Adrenal gland (tissue), 12 donors: Measurements from ENCODE around the gene PRICKLE2. TPM values are rescaled to one million over a fixed set of nuclear protein-coding genes. Genes with fewer than 3 reads are reported as not detected.
A peak's percentile ranks its signal among the peaks of the same experiment; 100 is the strongest.

Experiments
- DNase-seq, 7 donors: peaks; one replicate each; pipeline ENCODE4 v3.0.0-alpha.2; 2019 to 2020
- H3K27ac ChIP-seq, 5 donors: fragments of 200-600 bp; sonication (generic) in 4 of 5; 1 replicate in 3 of 5; 2 replicates in 2 of 5; pipeline versions ENCODE4 v1.5.1 to v1.8.0; 2016 to 2020; ENCODE audit warnings: mild to moderate bottlenecking in 1 of 5
- H3K27me3 ChIP-seq: fragments of 200-600 bp; 2 replicates; pipeline ENCODE4 v1.8.0; 2021
- H3K36me3 ChIP-seq, 2 donors: fragments of 200-600 bp; replicated peaks in 1 of 2; 1 replicate in 1 of 2; 2 replicates in 1 of 2; pipeline versions ENCODE4 v1.5.1 to v1.8.0; 2018 to 2022
- H3K4me1 ChIP-seq, 2 donors: fragments of 200-600 bp; replicated peaks in 1 of 2; 1 replicate in 1 of 2; 2 replicates in 1 of 2; pipeline versions ENCODE4 v1.5.1 to v1.8.0; 2018 to 2021
- H3K4me3 ChIP-seq, 4 donors: fragments of 200-600 bp; sonication (generic) in 3 of 4; one replicate each; pipeline ENCODE4 v1.5.1; 2016 to 2018
- H3K9me3 ChIP-seq, 3 donors: fragments of 200-600 bp; sonication (generic) in 1 of 3; replicated peaks in 1 of 3; 1 replicate in 2 of 3; 2 replicates in 1 of 3; pipeline versions ENCODE4 v1.5.1 to v1.8.0; 2016 to 2021
- CTCF ChIP-seq, 6 experiments: fragments of 450-650 bp in 4 of 6; fragments of 200-600 bp in 2 of 6; sonication (generic) in 1 of 6; IDR thresholded peaks; 1 replicate in 5 of 6; 2 replicates in 1 of 6; pipeline versions ENCODE4 v1.5.1 to v1.8.0; 2016 to 2021; ENCODE audit warnings: antibody characterized with exemption in 6 of 6, mild to moderate bottlenecking in 2 of 6, moderate library complexity in 1 of 6
- POLR2A ChIP-seq, 2 donors: fragments of 450-650 bp; IDR thresholded peaks; one replicate each; pipeline ENCODE4 v1.6.1; 2017; ENCODE audit warnings: antibody characterized with exemption in 2 of 2, mild to moderate bottlenecking in 2 of 2, moderate library complexity in 1 of 2
- whole genome bisulfite sequencing, 4 donors: extraction: QIAGEN DNeasy Blood & Tissue Kit in 2 of 4; methylation state at CpG; one replicate each; pipeline versions ENCODE4 v1.1.5 to v1.1.7; 2013 to 2017; 5-methylcytosine and 5-hydroxymethylcytosine counted together
- intact Hi-C, 2 donors: fragments of 100-400 bp; cut with DNase I; formaldehyde crosslinking; loops; one replicate each; pipeline versions ENCODE4 v1.14.1 to v1.15.0; 2022 to 2023
- polyA plus RNA-seq, 3 donors: library from polyadenylated mRNA; stranded (reverse); fragments of 200-250 nt in 2 of 3; fragments of 350-450 nt in 1 of 3; fragmentation: Illumina TruSeq in 1 of 3; extraction: RNeasy Lipid Tissue Mini Kit (QIAGEN cat#74804) in 1 of 3; gene quantifications; one replicate each; pipeline ENCODE4 v1.2.3, GENCODE V29; 2013 to 2014
- total RNA-seq, 9 donors: library from RNA; depleted of rRNA in 4 of 9; stranded (reverse); fragments of >200 nt in 4 of 9; fragments of 120-200 nt in 1 of 9; fragmentation: NEBNext Ultra II Directional in 1 of 9; extraction: Animal tissue kit (Norgen Biotek cat#: 25700) in 1 of 9; gene quantifications; one replicate each; pipeline versions ENCODE4 v1.1.0 to v1.2.4, GENCODE V29; 2013 to 2023
- donor health status: healthy with polysubstance abuse.
- donor health status: Bipolar disorder and iron deficiency.
- donor health status: DM: yes; HTN: yes; CAD: no.
- donor health status: DM: no; HTN: no; CAD: no.
- donor health status: DM: no; HTN: no; CAD: no.
- donor health status: DM: yes; HTN: yes; CAD: no.

The PRICKLE2 gene
- total and polyA plus RNA-seq, 12 donors, result 1.3 to 15.7 (median 8.1) TPM

- Histone ChIP-seq H3K9me3 (no peaks in the 10 kb centered on the region), H3K27ac (no peak overlapping the region), H3K36me3 (no peaks in the 10 kb centered on the region), H3K27me3 (no peaks in the 10 kb centered on the region), H3K4me1 (peaks cover 0 to 7% of the 10 kb centered on the region in 2 donors), H3K4me3 (no peak overlapping the region)
- TF ChIP-seq POLR2A (IDR thresholded peaks at IDR 0.05) (no peak), CTCF (IDR thresholded peaks at IDR 0.05) (no peak)
- DNase-seq, result no peak
- intact Hi-C loops, result no loop called here
- WGBS, 4 donors, result 76 to 93% (median 85%) methylated on average over 5 of the region's 5 CpGs
Measured at GRCh38 chr3:64079369-64080150, 145.7 kb downstream of the PRICKLE2 start.

GRCh38 chr3:64078966-64079365 lies 146.3 kb downstream of the PRICKLE2 start:
- DNase-seq, result peak in 5 of 7 donors; percentile 24 to 36 (median 30)
- no peaks in the 10 kb centered on the region for H3K36me3 ChIP-seq

GRCh38 chr3:64074895-64075679 lies 150.2 kb downstream of the PRICKLE2 start:
- intact Hi-C loops, result no loop called here
- Histone ChIP-seq H3K36me3 (no peaks in the 10 kb centered on the region), H3K4me1 (no peaks in the 10 kb centered on the region), H3K4me3 (no peak overlapping the region), H3K9me3 (no peaks in the 10 kb centered on the region), H3K27me3 (no peaks in the 10 kb centered on the region), H3K27ac (no peak overlapping the region)
- DNase-seq, result no peak
- TF ChIP-seq CTCF (IDR thresholded peaks at IDR 0.05) (no peak), POLR2A (IDR thresholded peaks at IDR 0.05) (no peak)
- WGBS, 4 donors, result 77 to 88% (median 85%) methylated on average over 6 of the region's 6 CpGs

More at GRCh38 chr3:64078966-64079365, 146.3 kb downstream of the PRICKLE2 start:
- TF ChIP-seq POLR2A (IDR thresholded peaks at IDR 0.05) (no peak), CTCF (IDR thresholded peaks at IDR 0.05) (no peak)
- WGBS, 4 donors, result 23 to 49% (median 41%) methylated on average over 4 of the region's 4 CpGs
- no peak overlapping the region for H3K4me3 ChIP-seq
- no peaks in the 10 kb centered on the region for H3K27me3 ChIP-seq
- peaks cover 0 to 7% of the 10 kb centered on the region in 2 donors for H3K4me1 ChIP-seq
- intact Hi-C loops, result no loop called here
- no peak overlapping the region for H3K27ac ChIP-seq
- no peaks in the 10 kb centered on the region for H3K9me3 ChIP-seq

GRCh38 chr3:64074060-64074459 lies 151.2 kb downstream of the PRICKLE2 start:
- TF ChIP-seq CTCF (IDR thresholded peaks at IDR 0.05) (no peak), POLR2A (IDR thresholded peaks at IDR 0.05) (no peak)
- no peak for DNase-seq
- WGBS, 4 donors, result 64 to 78% (median 71%) methylated on average over 3 of the region's 3 CpGs
- H3K27me3 ChIP-seq, result no peaks in the 10 kb centered on the region
- intact Hi-C loops, result no loop called here
- H3K4me1 ChIP-seq, result no peaks in the 10 kb centered on the region
- H3K27ac ChIP-seq, result no peak overlapping the region
- H3K9me3 ChIP-seq, result no peaks in the 10 kb centered on the region
- no peak overlapping the region for H3K4me3 ChIP-seq
- H3K36me3 ChIP-seq, result no peaks in the 10 kb centered on the region
